SK-N-SH (cell line): Measurements from ENCODE around the gene ELOVL6.

ENCODE experiments used
- CTCF ChIP-seq: fragments of 200-600 bp; sonication (generic); IDR thresholded peaks from 2 replicates; pipeline ENCODE4 v1.6.1; 2017; ENCODE audit warnings: antibody characterized with exemption, mild to moderate bottlenecking, moderate library complexity
- GABPA ChIP-seq: IDR thresholded peaks from 2 replicates; pipeline ENCODE4 v1.4.0; 2012; ENCODE audit warnings: low read depth, mild to moderate bottlenecking
- JUND ChIP-seq: IDR thresholded peaks from 2 replicates; pipeline ENCODE4 v1.4.0; 2012
- MAX ChIP-seq: IDR thresholded peaks from 2 replicates; pipeline ENCODE4 v1.4.0; 2012; ENCODE audit warnings: low read depth
- MXI1 ChIP-seq: IDR thresholded peaks from 2 replicates; pipeline ENCODE4 v1.6.1; 2012; ENCODE audit warnings: mild to moderate bottlenecking, low read depth, low read length, improper control_type of control experiment
- NFIC ChIP-seq: IDR thresholded peaks from 2 replicates; pipeline ENCODE4 v1.4.0; 2012; ENCODE audit warnings: borderline replicate concordance
- POLR2AphosphoS5 ChIP-seq: IDR thresholded peaks from 2 replicates; pipeline ENCODE4 v1.6.1; 2012; ENCODE audit warnings: low read depth, low read length
- RFX5 ChIP-seq: IDR thresholded peaks from 2 replicates; pipeline ENCODE4 v1.6.1; 2012; ENCODE audit warnings: mild to moderate bottlenecking, improper control_type of control experiment, low read length
- TF ChIP-seq, protein P1 (sequence below): IDR thresholded peaks from 2 replicates; pipeline ENCODE4 v1.4.0; 2012; ENCODE audit warnings: low read depth, borderline replicate concordance

GRCh38 chr4:110096405-110096804 lies 102.0 kb downstream of the ELOVL6 start:
- TF ChIP-seq, protein P1, sequence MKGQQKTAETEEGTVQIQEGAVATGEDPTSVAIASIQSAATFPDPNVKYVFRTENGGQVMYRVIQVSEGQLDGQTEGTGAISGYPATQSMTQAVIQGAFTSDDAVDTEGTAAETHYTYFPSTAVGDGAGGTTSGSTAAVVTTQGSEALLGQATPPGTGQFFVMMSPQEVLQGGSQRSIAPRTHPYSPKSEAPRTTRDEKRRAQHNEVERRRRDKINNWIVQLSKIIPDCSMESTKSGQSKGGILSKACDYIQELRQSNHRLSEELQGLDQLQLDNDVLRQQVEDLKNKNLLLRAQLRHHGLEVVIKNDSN: no peak
- TF ChIP-seq MXI1 (no peak), JUND (no peak), NFIC (no peak), POLR2AphosphoS5 (no peak), MAX (no peak), RFX5 (no peak), CTCF (no peak), GABPA (no peak)
